CD1c-positive myeloid dendritic cell (primary cell): ENCODE measurements around the gene TMEM138.

Experiments
- DNase-seq: peaks from one replicate; pipeline ENCODE4 v3.0.0-alpha.2; 2016; ENCODE audit errors: extremely low spot score

The TMEM138 gene

GRCh38 chr11:61341706-61342105 lies 20.5 kb upstream of the TMEM138 start:
- no peak for DNase-seq

- DNase-seq, result no peak
These were observed 19.9 kb upstream of the TMEM138 start for GRCh38 chr11:61342207-61342803.

GRCh38 chr11:61343792-61344745 lies 18.1 kb upstream of the TMEM138 start:
- no peak for DNase-seq

- no peak for DNase-seq
These were observed 17.0 kb upstream of the TMEM138 start for GRCh38 chr11:61345170-61345610.

GRCh38 chr11:61345954-61346843 lies 16.0 kb upstream of the TMEM138 start:
- DNase-seq, result no peak

GRCh38 chr11:61347916-61348461 lies 14.2 kb upstream of the TMEM138 start:
- peak; percentile 76 for DNase-seq

- DNase-seq, result no peak
These were observed 12.9 kb upstream of the TMEM138 start for GRCh38 chr11:61349189-61349751.

- DNase-seq, result no peak
These were observed 12.3 kb upstream of the TMEM138 start for GRCh38 chr11:61349916-61350315.

- DNase-seq, result no peak
These were observed 11.8 kb upstream of the TMEM138 start for GRCh38 chr11:61350336-61350735.

- no peak for DNase-seq
These were observed 11.4 kb upstream of the TMEM138 start for GRCh38 chr11:61350803-61351202.

GRCh38 chr11:61352038-61352437 lies 10.1 kb upstream of the TMEM138 start:
- no peak for DNase-seq

- DNase-seq, result peak; percentile 26
These were observed 8.8 kb upstream of the TMEM138 start for GRCh38 chr11:61353131-61354067.

GRCh38 chr11:61354208-61354607 lies 8.0 kb upstream of the TMEM138 start:
- no peak for DNase-seq

- DNase-seq, result no peak
These were observed 5.5 kb upstream of the TMEM138 start for GRCh38 chr11:61356706-61357105.

- peak; percentile 88 for DNase-seq
These were observed 4.8 kb upstream of the TMEM138 start for GRCh38 chr11:61357233-61357893.

GRCh38 chr11:61357894-61358239 lies 4.3 kb upstream of the TMEM138 start:
- peak; percentile 33 for DNase-seq

- DNase-seq, result no peak
These were observed 3.6 kb upstream of the TMEM138 start for GRCh38 chr11:61358566-61358965.

GRCh38 chr11:61359516-61359915 lies 2.7 kb upstream of the TMEM138 start:
- no peak for DNase-seq

GRCh38 chr11:61361237-61361740 lies 885 bp upstream of the TMEM138 start:
- DNase-seq, result no peak

- peak; percentile 72 for DNase-seq
These were observed 335 bp downstream of the TMEM138 start for GRCh38 chr11:61362542-61362875.
